ENCODE results near the gene R3HCC1L.
"Not testable (repeated sequence)": the region's sequence is repeated elsewhere in the genome, so short reads cannot be mapped to it uniquely, and the experiment has no call there.

R3HCC1L gene

GRCh38 chr10:98131619-98132018, 2.8 kb upstream of the R3HCC1L start:
- no peak for DNase-seq (ENCODE audit: low spot score)

- not testable (repeated sequence) for DNase-seq (ENCODE audit: low spot score)
Observed at GRCh38 chr10:98133075-98133752, 1.2 kb upstream of the R3HCC1L start.

DNA sequence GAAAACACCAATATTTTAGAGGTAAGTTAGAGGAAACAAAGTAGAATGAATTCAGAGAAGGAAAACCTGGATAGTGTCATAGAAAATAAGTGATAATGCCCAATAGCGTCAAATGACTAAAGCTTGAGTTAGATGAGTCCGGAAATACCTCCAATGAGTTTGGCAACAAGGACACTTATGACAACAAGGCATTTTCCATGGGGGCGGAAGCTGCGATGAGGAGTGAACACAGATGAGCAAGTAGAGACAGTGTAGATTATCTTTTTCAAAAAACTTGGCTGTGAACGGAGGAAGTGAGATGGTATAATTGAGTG, 383 bp upstream of the R3HCC1L start:
- DNase-seq (ENCODE audit: low spot score) = no peak

DNA sequence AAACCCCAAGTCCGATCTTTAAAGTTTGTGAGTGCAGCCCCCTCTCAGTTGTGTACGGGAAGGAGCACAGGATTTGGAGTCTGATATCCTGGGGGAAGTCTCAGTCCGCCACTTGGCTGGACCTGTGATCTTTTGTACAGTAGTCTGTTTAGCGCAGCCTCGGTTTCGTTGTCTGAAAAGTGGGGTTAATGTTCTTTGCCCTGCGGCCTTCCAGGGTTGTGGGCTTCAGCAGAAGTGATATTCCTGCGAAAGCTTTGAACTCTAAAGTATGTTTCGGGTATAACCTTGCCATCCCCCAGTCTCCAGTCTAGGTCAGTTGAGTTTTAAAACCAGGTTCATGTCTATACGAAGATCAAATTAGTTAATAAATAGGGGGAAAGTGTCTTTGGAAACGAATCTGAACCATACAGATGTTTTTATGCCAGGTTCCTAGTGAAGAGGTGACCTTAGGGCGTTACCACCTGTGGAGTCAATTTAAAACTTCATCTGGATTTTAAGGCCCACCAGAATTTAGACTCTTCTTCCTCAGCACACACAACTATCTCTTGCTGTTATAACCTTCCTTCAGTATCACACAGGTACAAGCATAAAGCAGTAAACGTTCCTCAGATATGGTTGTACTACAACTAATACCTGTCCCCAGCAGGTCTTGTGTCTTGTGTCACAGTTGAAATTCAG, 904 bp downstream of the R3HCC1L start:
- DNase-seq (ENCODE audit: low spot score) = no peak

GRCh38 chr10:98136775-98137174, 2.3 kb downstream of the R3HCC1L start:
- DNase-seq (ENCODE audit: low spot score) = not testable (repeated sequence)

- DNase-seq (ENCODE audit: low spot score) = peak; percentile 12
Observed at GRCh38 chr10:98138031-98138430, 3.6 kb downstream of the R3HCC1L start.

- no peak for DNase-seq (ENCODE audit: low spot score)
Observed at GRCh38 chr10:98139431-98139830, 5.0 kb downstream of the R3HCC1L start.

DNA sequence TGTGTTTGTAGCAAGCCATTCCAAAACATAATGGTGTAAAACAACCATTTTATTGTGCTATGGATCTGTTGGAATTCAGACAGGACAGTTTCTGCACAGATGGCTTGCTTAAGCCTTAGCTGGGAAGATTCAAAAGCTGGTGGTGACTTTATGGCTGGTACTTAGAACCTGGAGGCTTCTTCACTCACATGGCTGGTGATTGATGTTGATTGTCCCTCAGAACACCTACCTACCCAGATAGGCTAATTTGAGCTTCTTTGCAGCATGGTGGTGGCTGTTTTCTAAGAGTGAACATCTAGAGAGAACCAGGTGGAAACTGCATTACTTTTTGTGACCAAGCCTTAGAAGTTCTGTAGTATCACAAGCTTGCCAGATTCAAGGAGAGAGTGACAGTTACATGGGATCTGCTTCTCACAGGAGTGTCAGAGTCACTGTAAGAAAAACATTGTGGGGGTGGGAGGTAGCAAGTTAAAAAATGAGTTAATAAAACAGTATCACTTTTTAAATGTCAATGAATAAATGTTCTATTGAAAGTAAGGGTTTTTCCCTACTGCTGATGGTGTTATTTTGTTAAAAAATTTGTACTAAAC, 7.1 kb downstream of the R3HCC1L start:
- no peak for DNase-seq (ENCODE audit: low spot score)

DNA sequence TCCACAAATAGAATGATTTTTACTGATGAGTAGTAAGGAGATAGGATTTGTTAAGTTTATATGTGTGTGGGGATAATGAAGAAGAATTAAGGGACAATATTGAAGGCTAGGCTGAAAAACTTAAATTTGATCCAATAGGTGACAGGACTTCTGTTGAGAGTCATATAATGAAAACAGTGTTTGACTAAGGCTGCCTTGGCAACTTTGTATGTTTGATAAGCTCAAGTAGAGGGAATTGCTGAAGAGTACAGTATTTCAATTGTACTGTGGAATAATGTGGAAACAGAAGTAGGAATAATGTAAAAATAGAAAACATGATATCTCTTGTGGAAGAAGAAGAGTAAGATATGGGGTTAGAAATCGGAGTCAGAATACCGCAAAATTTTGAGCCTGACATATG, 10.5 kb downstream of the R3HCC1L start:
- no peak for DNase-seq (ENCODE audit: low spot score)

GRCh38 chr10:98149858-98150257, 15.4 kb downstream of the R3HCC1L start:
- no peak for DNase-seq (ENCODE audit: low spot score)

GRCh38 chr10:98150544-98150943, 16.1 kb downstream of the R3HCC1L start:
- DNase-seq (ENCODE audit: low spot score) = no peak

DNA sequence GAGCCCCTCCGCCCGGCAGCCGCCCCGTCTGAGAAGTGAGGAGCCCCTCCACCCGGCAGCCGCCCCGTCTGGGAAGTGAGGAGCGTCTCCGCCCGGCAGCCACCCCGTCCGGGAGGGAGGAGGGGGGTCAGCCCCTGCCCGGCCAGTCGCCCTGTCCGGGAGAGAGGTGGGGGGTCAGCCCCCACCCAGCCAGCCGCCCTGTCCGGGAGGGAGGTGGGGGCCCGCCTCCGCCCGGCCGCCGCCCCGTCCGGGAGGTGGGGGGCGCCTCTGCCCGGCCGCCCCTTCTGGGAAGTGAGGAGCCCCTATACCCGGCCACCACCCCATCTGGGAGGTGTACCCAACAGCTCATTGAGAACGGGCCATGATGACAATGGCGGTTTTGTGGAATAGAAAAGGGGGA, 18.3 kb downstream of the R3HCC1L start:
- not testable (repeated sequence) for DNase-seq (ENCODE audit: low spot score)

DNA sequence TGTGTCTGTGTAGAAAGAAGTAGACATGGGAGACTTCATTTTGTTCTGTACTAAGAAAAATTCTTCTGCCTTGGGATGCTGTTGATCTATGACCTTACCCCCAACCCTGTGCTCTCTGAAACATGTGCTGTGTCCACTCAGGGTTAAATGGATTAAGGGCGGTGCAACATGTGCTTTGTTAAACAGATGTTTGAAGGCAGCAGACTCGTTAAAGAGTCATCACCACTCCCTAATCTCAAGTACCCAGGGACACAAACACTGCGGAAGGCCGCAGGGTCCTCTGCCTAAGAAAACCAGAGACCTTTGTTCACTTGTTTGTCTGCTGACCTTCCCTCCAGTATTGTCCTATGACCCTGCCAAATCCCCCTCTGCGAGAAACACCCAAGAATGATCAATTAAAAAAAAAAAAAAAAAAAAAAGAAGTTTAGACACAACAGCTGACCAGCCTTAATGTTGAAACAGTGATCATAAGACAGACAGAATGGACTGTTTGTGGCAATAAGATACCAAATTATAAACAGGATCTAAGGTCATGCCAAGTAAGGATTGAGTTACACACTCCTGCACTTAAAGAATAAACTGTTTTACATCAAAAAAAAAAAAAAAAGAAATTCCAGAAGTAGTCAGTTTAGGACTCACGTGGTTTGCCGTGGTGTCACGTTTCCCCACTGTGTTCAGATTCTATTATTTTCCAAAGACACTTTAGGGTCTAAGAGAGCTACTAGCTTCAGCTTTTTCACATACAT, 18.9 kb downstream of the R3HCC1L start:
- DNase-seq (ENCODE audit: low spot score) = not testable (repeated sequence)

- DNase-seq (ENCODE audit: low spot score) = no peak
Observed at GRCh38 chr10:98154076-98154475, 19.6 kb downstream of the R3HCC1L start.

- no peak for DNase-seq (ENCODE audit: low spot score)
Observed at GRCh38 chr10:98158576-98158975, 24.1 kb downstream of the R3HCC1L start.

DNA sequence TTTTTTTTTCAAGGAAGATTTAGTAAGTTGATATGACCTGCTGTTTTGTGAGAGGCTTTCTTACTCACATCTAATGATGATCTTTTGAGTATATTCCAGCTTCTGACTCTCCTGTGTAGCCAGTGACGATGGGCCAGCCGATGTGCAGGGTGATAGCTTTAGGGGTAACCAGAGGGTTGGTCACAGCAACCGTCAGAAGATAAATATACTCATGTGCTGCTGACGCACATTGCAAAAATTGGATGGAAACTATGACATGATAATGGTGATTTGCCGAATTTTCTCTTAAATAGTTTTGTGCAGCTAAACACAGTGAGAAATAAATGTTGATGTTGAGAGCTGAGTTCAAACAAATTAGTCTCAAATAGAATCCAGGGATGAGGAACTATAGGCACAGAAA, 29.5 kb downstream of the R3HCC1L start:
- no peak for DNase-seq (ENCODE audit: low spot score)

DNA sequence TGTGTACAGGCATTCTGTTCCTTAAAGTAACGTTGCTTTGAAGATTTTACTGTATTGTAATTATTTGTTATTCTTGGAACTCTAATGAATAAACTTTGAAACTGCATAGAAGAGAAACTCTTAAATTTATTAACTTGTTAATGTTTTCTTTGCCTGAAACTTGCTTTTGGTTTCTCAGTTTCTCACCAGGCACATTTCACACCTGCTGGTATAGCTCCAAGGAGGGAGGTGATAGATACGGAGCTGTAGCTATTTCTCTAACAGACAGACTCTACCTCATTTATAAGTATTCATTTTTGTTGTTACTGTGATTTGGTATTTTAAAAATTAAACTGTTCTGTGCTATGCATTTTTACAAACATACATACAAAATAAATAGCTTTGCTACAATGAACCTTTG, 32.7 kb downstream of the R3HCC1L start:
- DNase-seq (ENCODE audit: low spot score) = no peak

- DNase-seq (ENCODE audit: low spot score) = no peak
Observed at GRCh38 chr10:98168147-98168546, 33.7 kb downstream of the R3HCC1L start.

DNA sequence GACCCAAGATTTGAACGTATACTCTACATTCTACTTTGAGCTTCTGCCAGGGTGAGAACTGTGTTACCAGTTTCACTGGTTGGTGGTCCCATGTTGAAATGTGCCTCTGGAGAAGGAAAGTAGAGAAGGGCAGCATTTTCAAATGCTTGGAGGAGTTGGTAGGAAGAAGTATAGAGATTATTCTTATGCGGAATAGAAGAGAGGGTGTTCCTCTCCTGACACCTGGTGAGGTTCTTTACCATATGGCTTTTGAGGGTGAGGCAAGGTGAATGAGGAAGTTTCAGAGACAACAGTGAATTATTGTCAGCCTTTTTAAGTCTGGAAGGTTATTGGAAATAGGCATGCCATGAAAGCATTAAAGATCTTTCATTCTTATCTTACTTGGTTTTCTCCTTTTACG, 34.3 kb downstream of the R3HCC1L start:
- DNase-seq (ENCODE audit: low spot score) = no peak

- no peak for DNase-seq (ENCODE audit: low spot score)
Observed at GRCh38 chr10:98169379-98169778, 34.9 kb downstream of the R3HCC1L start.

GRCh38 chr10:98170249-98171117, 36.0 kb downstream of the R3HCC1L start:
- peak; percentile 40 for DNase-seq (ENCODE audit: low spot score)

DNA sequence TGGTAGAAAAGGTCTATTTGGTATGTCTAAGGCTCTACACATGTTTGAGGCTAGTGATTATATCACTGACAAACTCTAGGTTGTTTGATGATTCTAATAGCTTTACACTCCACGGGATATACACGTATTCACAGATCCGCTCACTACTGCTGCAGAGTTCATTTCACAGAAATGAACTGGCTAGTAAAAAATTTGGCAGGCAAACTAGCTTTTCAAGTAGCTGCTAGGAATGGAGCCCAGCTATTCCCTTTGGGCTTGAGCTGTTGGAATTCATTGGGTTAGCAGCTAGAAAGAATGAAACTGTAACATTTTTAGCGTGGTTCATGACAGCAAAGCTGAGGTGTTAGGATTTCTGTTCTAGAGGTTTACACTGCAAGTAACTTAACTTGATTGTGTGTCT, 37.6 kb downstream of the R3HCC1L start:
- no peak for DNase-seq (ENCODE audit: low spot score)

Data from CD4-positive, alpha-beta T cell treated with Interleukin-15 for 4 hours (primary cell).